Ishikawa (cell line): ENCODE measurements around the gene NRXN3.

Experiments used
- CREB1 ChIP-seq: IDR thresholded peaks from 2 replicates; pipeline ENCODE4 v1.6.1; 2012; ENCODE audit warnings: low read depth
- EGR1 ChIP-seq: IDR thresholded peaks from 2 replicates; pipeline ENCODE4 v1.6.1; 2012
- EP300 ChIP-seq: IDR thresholded peaks from 2 replicates; pipeline ENCODE4 v1.6.1; 2012; ENCODE audit warnings: borderline replicate concordance
- NFIC ChIP-seq: IDR thresholded peaks from 2 replicates; pipeline ENCODE4 v1.6.1; 2012
- RAD21 ChIP-seq: IDR thresholded peaks from 2 replicates; pipeline ENCODE4 v1.6.1; 2012; ENCODE audit warnings: low read depth
- REST ChIP-seq: IDR thresholded peaks from 2 replicates; pipeline ENCODE4 v1.6.1; 2012; ENCODE audit warnings: low read depth, mild to moderate bottlenecking
- TAF1 ChIP-seq: IDR thresholded peaks from 2 replicates; pipeline ENCODE4 v1.6.1; 2012; ENCODE audit warnings: low read depth, mild to moderate bottlenecking
- USF1 ChIP-seq: IDR thresholded peaks from 2 replicates; pipeline ENCODE4 v1.6.1; 2012

- no peak for TF ChIP-seq EP300
- TF ChIP-seq REST, result no peak
- TF ChIP-seq RAD21, result no peak
- TF ChIP-seq EGR1, result no peak
- no peak for TF ChIP-seq TAF1
- TF ChIP-seq NFIC, result no peak
- TF ChIP-seq CREB1, result no peak
- no peak for TF ChIP-seq USF1
These were observed 1100.2 kb downstream of the NRXN3 start for GRCh38 chr14:79270361-79270760.
